Effector memory CD8-positive, alpha-beta T cell (primary cell): ENCODE results near the gene EIF4EBP2.

Experiments used
- ATAC-seq: fragments of 150-1000 bp; cut with Tn5 transposase; replicated peaks from 2 replicates; pipeline ENCODE4 v1.10.0; 2021; ENCODE audit warnings: mild to moderate bottlenecking, moderate library complexity
- DNase-seq, 3 experiments: peaks; one replicate each; pipeline ENCODE4 v3.0.0; 2021
- H3K27ac Mint-ChIP-seq, 2 donors: one replicate each; pipeline ENCODE4 v1.8.0; 2022; ENCODE audit warnings: mild to moderate bottlenecking in 2 of 2, mixed read lengths in 2 of 2, moderate library complexity in 2 of 2
- H3K27me3 Mint-ChIP-seq, 2 donors: one replicate each; pipeline ENCODE4 v1.8.0; 2022; ENCODE audit warnings: mixed read lengths in 2 of 2
- H3K36me3 Mint-ChIP-seq: one replicate; pipeline ENCODE4 v1.8.0; 2022; ENCODE audit warnings: mild to moderate bottlenecking, moderate library complexity, mixed read lengths; ENCODE audit not compliant: insufficient read depth
- H3K4me1 Mint-ChIP-seq, 2 donors: one replicate each; pipeline ENCODE4 v1.8.0; 2022; ENCODE audit warnings: low read depth in 2 of 2, mixed read lengths in 2 of 2
- H3K4me3 Mint-ChIP-seq, 2 donors: one replicate each; pipeline ENCODE4 v1.8.0; 2022; ENCODE audit warnings: mild to moderate bottlenecking in 2 of 2, mixed read lengths in 2 of 2, moderate library complexity in 2 of 2
- H3K9me3 Mint-ChIP-seq, 2 donors: one replicate each; pipeline ENCODE4 v1.8.0; 2022; ENCODE audit warnings: mixed read lengths in 2 of 2

EIF4EBP2 gene

GRCh38 chr10:70396140-70396539, 7.8 kb upstream of the EIF4EBP2 start:
- DNase-seq: no peak
- Mint-ChIP-seq H3K27ac (no peak overlapping the region), H3K4me3 (no peak overlapping the region), H3K4me1 (no peaks in the 10 kb centered on the region), H3K27me3 (peaks cover 8 to 12% of the 10 kb centered on the region in 2 donors), H3K9me3 (no peaks in the 10 kb centered on the region), H3K36me3 (no peaks in the 10 kb centered on the region)
- no peak for ATAC-seq

- H3K4me3 Mint-ChIP-seq: no peak overlapping the region
- H3K36me3 Mint-ChIP-seq: no peaks in the 10 kb centered on the region
- DNase-seq (no peak), ATAC-seq (no peak)
- peaks cover 3 to 10% of the 10 kb centered on the region in 2 donors for H3K4me1 Mint-ChIP-seq
- no peak overlapping the region for H3K27ac Mint-ChIP-seq
- no peaks in the 10 kb centered on the region for H3K27me3 Mint-ChIP-seq
- H3K9me3 Mint-ChIP-seq: no peaks in the 10 kb centered on the region
These were observed 4.8 kb upstream of the EIF4EBP2 start for GRCh38 chr10:70399177-70399576.

- DNase-seq: no peak
- Mint-ChIP-seq H3K4me1 (peaks cover 29 to 37% of the 10 kb centered on the region in 2 donors), H3K4me3 (peak overlapping the region; percentile 98 to 100), H3K9me3 (no peaks in the 10 kb centered on the region), H3K27me3 (no peaks in the 10 kb centered on the region), H3K36me3 (peaks cover 22% of the 10 kb centered on the region), H3K27ac (peak overlapping the region; percentile 87 to 94)
- ATAC-seq: no peak
These were observed 386 bp upstream of the EIF4EBP2 start for GRCh38 chr10:70403483-70404035.

GRCh38 chr10:70404787-70405036, 767 bp downstream of the EIF4EBP2 start:
- ATAC-seq (no peak), DNase-seq (no peak)
- Mint-ChIP-seq H3K4me1 (peaks cover 36 to 49% of the 10 kb centered on the region in 2 donors), H3K4me3 (peak overlapping the region; percentile 98 to 100), H3K27ac (peak overlapping the region; percentile 87 to 94), H3K36me3 (peaks cover 23% of the 10 kb centered on the region), H3K27me3 (no peaks in the 10 kb centered on the region), H3K9me3 (no peaks in the 10 kb centered on the region)

GRCh38 chr10:70405037-70405824, 1.3 kb downstream of the EIF4EBP2 start:
- no peaks in the 10 kb centered on the region for H3K27me3 Mint-ChIP-seq

GRCh38 chr10:70409772-70410171, 5.8 kb downstream of the EIF4EBP2 start:
- H3K4me1 Mint-ChIP-seq: peaks cover 41 to 71% of the 10 kb centered on the region in 2 donors

More at GRCh38 chr10:70405037-70405824, 1.3 kb downstream of the EIF4EBP2 start:
- peak; percentile 33 for ATAC-seq
- DNase-seq: peak in 2 of 3 experiments; percentile 3 to 4
- peaks cover 26% of the 10 kb centered on the region for H3K36me3 Mint-ChIP-seq
- H3K9me3 Mint-ChIP-seq: no peaks in the 10 kb centered on the region
- H3K27ac Mint-ChIP-seq: peak overlapping the region; percentile 87 to 94
- H3K4me3 Mint-ChIP-seq: peak overlapping the region; percentile 98 to 100
- peaks cover 37 to 54% of the 10 kb centered on the region in 2 donors for H3K4me1 Mint-ChIP-seq

GRCh38 chr10:70410608-70411007, 6.7 kb downstream of the EIF4EBP2 start:
- H3K4me3 Mint-ChIP-seq: no peak overlapping the region
- no peaks in the 10 kb centered on the region for H3K9me3 Mint-ChIP-seq
- H3K4me1 Mint-ChIP-seq: peaks cover 38 to 71% of the 10 kb centered on the region in 2 donors
- DNase-seq: no peak
- ATAC-seq: no peak
- H3K27me3 Mint-ChIP-seq: no peaks in the 10 kb centered on the region
- peak overlapping the region in 1 of 2 donors; percentile 56 for H3K27ac Mint-ChIP-seq
- peaks cover 25% of the 10 kb centered on the region for H3K36me3 Mint-ChIP-seq

More at GRCh38 chr10:70409772-70410171, 5.8 kb downstream of the EIF4EBP2 start:
- ATAC-seq: no peak
- peak overlapping the region in 1 of 2 donors; percentile 21 for H3K4me3 Mint-ChIP-seq
- H3K36me3 Mint-ChIP-seq: peaks cover 25% of the 10 kb centered on the region
- H3K27ac Mint-ChIP-seq: peak overlapping the region in 1 of 2 donors; percentile 56
- DNase-seq: no peak
- no peaks in the 10 kb centered on the region for H3K27me3 Mint-ChIP-seq
- H3K9me3 Mint-ChIP-seq: no peaks in the 10 kb centered on the region

GRCh38 chr10:70412356-70412755, 8.4 kb downstream of the EIF4EBP2 start:
- Mint-ChIP-seq H3K27me3 (no peaks in the 10 kb centered on the region), H3K36me3 (peaks cover 16% of the 10 kb centered on the region), H3K4me1 (peaks cover 35 to 66% of the 10 kb centered on the region in 2 donors), H3K4me3 (no peak overlapping the region), H3K27ac (peak overlapping the region in 1 of 2 donors; percentile 68), H3K9me3 (no peaks in the 10 kb centered on the region)
- DNase-seq (no peak), ATAC-seq (no peak)

- no peak for DNase-seq
- Mint-ChIP-seq H3K36me3 (peaks cover 49% of the 10 kb centered on the region), H3K27ac (peak overlapping the region; percentile 66 to 76), H3K4me3 (no peak overlapping the region), H3K9me3 (no peaks in the 10 kb centered on the region), H3K4me1 (peaks cover 20 to 29% of the 10 kb centered on the region in 2 donors), H3K27me3 (no peaks in the 10 kb centered on the region)
- no peak for ATAC-seq
These were observed 13.6 kb downstream of the EIF4EBP2 start for GRCh38 chr10:70417568-70417967.

GRCh38 chr10:70418229-70418628, 14.3 kb downstream of the EIF4EBP2 start:
- Mint-ChIP-seq H3K9me3 (no peaks in the 10 kb centered on the region), H3K36me3 (peaks cover 56% of the 10 kb centered on the region), H3K4me3 (no peak overlapping the region), H3K27me3 (no peaks in the 10 kb centered on the region), H3K4me1 (peaks cover 15 to 23% of the 10 kb centered on the region in 2 donors), H3K27ac (peak overlapping the region; percentile 66 to 76)
- DNase-seq (no peak), ATAC-seq (no peak)

GRCh38 chr10:70418713-70419112, 14.8 kb downstream of the EIF4EBP2 start:
- Mint-ChIP-seq H3K4me1 (peaks cover 15 to 23% of the 10 kb centered on the region in 2 donors), H3K9me3 (no peaks in the 10 kb centered on the region), H3K27ac (peak overlapping the region; percentile 59 to 71), H3K4me3 (no peak overlapping the region), H3K27me3 (no peaks in the 10 kb centered on the region), H3K36me3 (peaks cover 60% of the 10 kb centered on the region)
- DNase-seq (no peak), ATAC-seq (no peak)

GRCh38 chr10:70424320-70424719, 20.4 kb downstream of the EIF4EBP2 start:
- Mint-ChIP-seq H3K9me3 (no peaks in the 10 kb centered on the region), H3K27me3 (no peaks in the 10 kb centered on the region), H3K27ac (no peak overlapping the region), H3K4me1 (no peaks in the 10 kb centered on the region), H3K4me3 (no peak overlapping the region), H3K36me3 (peaks cover 85% of the 10 kb centered on the region)
- ATAC-seq: no peak
- no peak for DNase-seq

GRCh38 chr10:70425096-70425495, 21.2 kb downstream of the EIF4EBP2 start:
- H3K36me3 Mint-ChIP-seq: peaks cover 77% of the 10 kb centered on the region
- H3K27me3 Mint-ChIP-seq: no peaks in the 10 kb centered on the region
- H3K4me3 Mint-ChIP-seq: no peak overlapping the region
- ATAC-seq (no peak), DNase-seq (no peak)
- H3K27ac Mint-ChIP-seq: peak overlapping the region in 1 of 2 donors; percentile 67
- H3K9me3 Mint-ChIP-seq: no peaks in the 10 kb centered on the region
- no peaks in the 10 kb centered on the region for H3K4me1 Mint-ChIP-seq

GRCh38 chr10:70426823-70427222, 22.9 kb downstream of the EIF4EBP2 start:
- H3K27me3 Mint-ChIP-seq: no peaks in the 10 kb centered on the region
- H3K27ac Mint-ChIP-seq: peak overlapping the region in 1 of 2 donors; percentile 20
- ATAC-seq: no peak

More at GRCh38 chr10:70426823-70427222, 22.9 kb downstream of the EIF4EBP2 start:
- H3K36me3 Mint-ChIP-seq: peaks cover 60% of the 10 kb centered on the region
- H3K9me3 Mint-ChIP-seq: no peaks in the 10 kb centered on the region
- no peak overlapping the region for H3K4me3 Mint-ChIP-seq
- H3K4me1 Mint-ChIP-seq: peaks cover under 1 to 1% of the 10 kb centered on the region in 2 donors
- DNase-seq: no peak
